Coronary artery (tissue), 2 donors: Measurements from ENCODE around the gene TTC28.
"Not testable (repeated sequence)": the region's sequence is repeated elsewhere in the genome, so short reads cannot be mapped to it uniquely, and the experiment has no call there.

ENCODE experiments used
- DNase-seq: peaks from one replicate; pipeline ENCODE4 v3.0.0-alpha.2; 2017; ENCODE audit warnings: low spot score
- H3K27ac ChIP-seq, 2 donors: fragments of 200-600 bp; sonication (generic); one replicate each; pipeline ENCODE4 v1.5.1; 2016 to 2019
- H3K4me3 ChIP-seq: fragments of 200-600 bp; sonication (generic); 2 replicates; pipeline ENCODE4 v1.5.1; 2016; ENCODE audit warnings: mild to moderate bottlenecking, moderate library complexity
- CTCF ChIP-seq: fragments of 200-600 bp; sonication (generic); IDR thresholded peaks from one replicate; pipeline ENCODE4 v1.5.1; 2019; ENCODE audit warnings: antibody characterized with exemption

TTC28 gene

GRCh38 chr22:28077166-28077565 lies 602.5 kb downstream of the TTC28 start:
- Histone ChIP-seq H3K27ac (no peak overlapping the region), H3K4me3 (no peak overlapping the region)
- no peak for DNase-seq
- TF ChIP-seq CTCF = no peak

GRCh38 chr22:28075358-28075981 lies 604.2 kb downstream of the TTC28 start:
- no peak for TF ChIP-seq CTCF
- no peak overlapping the region for H3K4me3 ChIP-seq
- H3K27ac ChIP-seq = no peak overlapping the region
- no peak for DNase-seq

GRCh38 chr22:28074526-28074925 lies 605.1 kb downstream of the TTC28 start:
- TF ChIP-seq CTCF = no peak
- H3K27ac ChIP-seq = no peak overlapping the region
- H3K4me3 ChIP-seq = no peak overlapping the region
- no peak for DNase-seq

- H3K4me3 ChIP-seq = no peak overlapping the region
- no peak for TF ChIP-seq CTCF
- no peak for DNase-seq
- H3K27ac ChIP-seq = no peak overlapping the region
Observed at GRCh38 chr22:28072066-28072465, 607.6 kb downstream of the TTC28 start.

- no peak overlapping the region for H3K27ac ChIP-seq
- TF ChIP-seq CTCF = no peak
- no peak for DNase-seq
Observed at GRCh38 chr22:28068826-28069225, 610.8 kb downstream of the TTC28 start.

GRCh38 chr22:28064920-28065319 lies 614.7 kb downstream of the TTC28 start:
- TF ChIP-seq CTCF = no peak
- Histone ChIP-seq H3K4me3 (no peak overlapping the region), H3K27ac (no peak overlapping the region)
- DNase-seq = no peak

More at GRCh38 chr22:28068826-28069225, 610.8 kb downstream of the TTC28 start:
- H3K4me3 ChIP-seq = no peak overlapping the region

GRCh38 chr22:28063656-28064055 lies 616.0 kb downstream of the TTC28 start:
- no peak for DNase-seq
- Histone ChIP-seq H3K4me3 (no peak overlapping the region), H3K27ac (no peak overlapping the region)
- TF ChIP-seq CTCF = no peak

- not testable (repeated sequence) for H3K4me3 ChIP-seq, DNase-seq
Observed at GRCh38 chr22:28060594-28060993, 619.0 kb downstream of the TTC28 start.

More at GRCh38 chr22:28060594-28060993, 619.0 kb downstream of the TTC28 start:
- H3K27ac ChIP-seq = not testable (repeated sequence)
